GM21576 (cell line): ENCODE measurements around the gene CTSA.
"Not testable (repeated sequence)": the region's sequence is repeated elsewhere in the genome, so short reads cannot be mapped to it uniquely, and the experiment has no call there.

ENCODE experiments used
- ATAC-seq: cut with Tn5 transposase; IDR thresholded peaks from one replicate; pipeline ENCODE4 v1.9.1; 2021; ENCODE audit warnings: mild to moderate bottlenecking, moderate library complexity; ENCODE audit not compliant: unreplicated experiment

CTSA gene

GRCh38 chr20:45911486-45912343, 20.6 kb downstream of the CTSA start, which contains the start of gene PLTP:
TSS of gene PLTP (minus strand) at chr20:45912155. CDS start at chr20:45911452, 703 bp downstream.
- ATAC-seq: no peak

GRCh38 chr20:45912344-45912682, 21.2 kb downstream of the CTSA start:
- no peak for ATAC-seq

- no peak for ATAC-seq
Observed at GRCh38 chr20:45913116-45913515, 22.0 kb downstream of the CTSA start.

GRCh38 chr20:45917790-45918141, 26.6 kb downstream of the CTSA start:
- ATAC-seq: no peak

- no peak for ATAC-seq
Observed at GRCh38 chr20:45918182-45918737, 27.1 kb downstream of the CTSA start.

- ATAC-seq: no peak
Observed at GRCh38 chr20:45918779-45919537, 27.8 kb downstream of the CTSA start.

GRCh38 chr20:45919542-45920399, 28.6 kb downstream of the CTSA start:
- no peak for ATAC-seq

- no peak for ATAC-seq
Observed at GRCh38 chr20:45920462-45921336, 29.6 kb downstream of the CTSA start.

- ATAC-seq: no peak
Observed at GRCh38 chr20:45921337-45922189, 30.4 kb downstream of the CTSA start.

GRCh38 chr20:45924391-45925261, 33.5 kb downstream of the CTSA start:
- ATAC-seq: no peak

- no peak for ATAC-seq
Observed at GRCh38 chr20:45925821-45926506, 34.8 kb downstream of the CTSA start.

GRCh38 chr20:45926731-45927070, 35.6 kb downstream of the CTSA start:
- no peak for ATAC-seq

- ATAC-seq: no peak
Observed at GRCh38 chr20:45927071-45927878, 36.1 kb downstream of the CTSA start.

- ATAC-seq: not testable (repeated sequence)
Observed at GRCh38 chr20:45931680-45932079, 40.5 kb downstream of the CTSA start.

GRCh38 chr20:45933266-45934045, 42.3 kb downstream of the CTSA start:
- peak; percentile 34 for ATAC-seq

- ATAC-seq: peak; percentile 16
Observed at GRCh38 chr20:45934046-45934585, 43.0 kb downstream of the CTSA start.
